Bronchial epithelial cell (primary cell): ENCODE measurements around the gene CHGA. TPM values are rescaled to one million over a fixed set of nuclear protein-coding genes. Genes with fewer than 3 reads are reported as not detected.

ENCODE experiments used
- DNase-seq: peaks from one replicate; pipeline ENCODE4 v3.0.0-alpha.2; 2010; ENCODE audit warnings: low read depth
- FAIRE-seq: peaks from 2 replicates; lab custom pipeline; 2011; peaks lifted over from hg19 to GRCh38; lab: Jason Lieb, UNC
- H3K27me3 ChIP-seq: 2 replicates; pipeline ENCODE4 v1.5.1; 2011; ENCODE audit warnings: low read length; ENCODE audit not compliant: control insufficient read depth, insufficient read depth
- H3K36me3 ChIP-seq: 2 replicates; pipeline ENCODE4 v1.5.1; 2011; ENCODE audit warnings: low read length; ENCODE audit not compliant: control insufficient read depth, insufficient read depth
- H3K4me3 ChIP-seq: 2 replicates; pipeline ENCODE4 v1.5.1; 2011; ENCODE audit warnings: mild to moderate bottlenecking, low read depth, low read length, control low read depth
- CTCF ChIP-seq: IDR thresholded peaks from 2 replicates; pipeline ENCODE4 v1.5.1; 2011; ENCODE audit warnings: mild to moderate bottlenecking, moderate library complexity, low read length, control low read depth, inconsistent platforms; ENCODE audit not compliant: insufficient read depth, severe bottlenecking
- total RNA-seq: library from RNA; depleted of rRNA; stranded (reverse); fragments of >200 nt; gene quantifications from 2 replicates; pipeline ENCODE4 v1.2.1, GENCODE V29; 2014

The CHGA gene
- total RNA-seq, 1 donor from 2014 or later: not detected

GRCh38 chr14:92883066-92883465 lies 39.9 kb upstream of the CHGA start:
- Histone ChIP-seq H3K27me3 (peaks cover 9% of the 10 kb centered on the region), H3K36me3 (no peaks in the 10 kb centered on the region), H3K4me3 (no peak overlapping the region)
- no peak for TF ChIP-seq CTCF
- DNase-seq (no peak), FAIRE-seq (no peak)

GRCh38 chr14:92884410-92884809 lies 38.5 kb upstream of the CHGA start:
- Histone ChIP-seq H3K4me3 (no peak overlapping the region), H3K27me3 (peaks cover 9% of the 10 kb centered on the region), H3K36me3 (no peaks in the 10 kb centered on the region)
- no peak for DNase-seq
- FAIRE-seq: no peak
- no peak for TF ChIP-seq CTCF

- FAIRE-seq (no peak), DNase-seq (no peak)
- Histone ChIP-seq H3K36me3 (no peaks in the 10 kb centered on the region), H3K4me3 (no peak overlapping the region), H3K27me3 (peaks cover 9% of the 10 kb centered on the region)
- TF ChIP-seq CTCF: no peak
Measured at GRCh38 chr14:92885279-92886061, 37.5 kb upstream of the CHGA start.

- Histone ChIP-seq H3K4me3 (no peak overlapping the region), H3K27me3 (peaks cover 9% of the 10 kb centered on the region), H3K36me3 (no peaks in the 10 kb centered on the region)
- FAIRE-seq (no peak), DNase-seq (no peak)
- no peak for TF ChIP-seq CTCF
Measured at GRCh38 chr14:92886337-92886736, 36.6 kb upstream of the CHGA start.

- H3K36me3 ChIP-seq: no peaks in the 10 kb centered on the region
- peaks cover 9% of the 10 kb centered on the region for H3K27me3 ChIP-seq
- H3K4me3 ChIP-seq: no peak overlapping the region
- no peak for DNase-seq
- no peak for TF ChIP-seq CTCF
- no peak for FAIRE-seq
Measured at GRCh38 chr14:92887157-92887556, 35.8 kb upstream of the CHGA start.

GRCh38 chr14:92888896-92889295 lies 34.1 kb upstream of the CHGA start:
- H3K27me3 ChIP-seq: peaks cover 9% of the 10 kb centered on the region
- no peaks in the 10 kb centered on the region for H3K36me3 ChIP-seq
- DNase-seq (no peak), FAIRE-seq (no peak)
- H3K4me3 ChIP-seq: no peak overlapping the region
- TF ChIP-seq CTCF: no peak
